HEK293 (cell line): Measurements from ENCODE around the gene DZIP1.

ENCODE experiments used
- CTCF ChIA-PET: fragments of 350-600 bp; formaldehyde crosslinking; extraction: SDS; loops from one replicate; lab custom pipeline; 2021; ENCODE audit warnings: antibody characterized with exemption; lab: Yijun Ruan, JAX
- POLR2A ChIA-PET: fragments of 300-600 bp; formaldehyde crosslinking; extraction: SDS; loops from one replicate; lab custom pipeline; 2020; ENCODE audit warnings: antibody characterized with exemption, inconsistent platforms; lab: Yijun Ruan, JAX
- H3K27ac ChIP-seq: fragments of 200-500 bp; sonication (Bioruptor generic); 2 replicates; pipeline ENCODE4 v1.5.1; 2014; ENCODE audit warnings: low read depth, low read length, control low read depth, inconsistent platforms; ENCODE audit errors: extremely low read depth
- H3K36me3 ChIP-seq, 2 experiments: fragments of 200-500 bp in 1 of 2; sonication (Bioruptor generic) in 1 of 2; 1 replicate in 1 of 2; 2 replicates in 1 of 2; pipeline ENCODE4 v1.5.1; 2014 to 2017; ENCODE audit warnings: inconsistent platforms in 2 of 2, low read length in 2 of 2; ENCODE audit not compliant: control insufficient read depth in 2 of 2, insufficient read depth in 1 of 2
- H3K4me1 ChIP-seq: fragments of 200-500 bp; sonication (Bioruptor generic); 2 replicates; pipeline ENCODE4 v1.5.1; 2014; ENCODE audit warnings: mild to moderate bottlenecking, low read length, inconsistent platforms; ENCODE audit not compliant: control insufficient read depth, insufficient read depth
- H3K4me3 ChIP-seq: 2 replicates; pipeline ENCODE4 v1.5.1; 2011; ENCODE audit warnings: low read depth, mild to moderate bottlenecking, control low read depth, low read length, moderate library complexity
- H3K9me3 ChIP-seq: fragments of 200-500 bp; sonication (Bioruptor generic); 2 replicates; pipeline ENCODE4 v1.5.1; 2014; ENCODE audit warnings: low read depth, low read length, inconsistent platforms; ENCODE audit not compliant: control insufficient read depth, insufficient read depth
- FEZF1 ChIP-seq: fragments of 450-650 bp; formaldehyde crosslinking; IDR thresholded peaks from 2 replicates; pipeline ENCODE4 v1.5.1; 2016; ENCODE audit warnings: missing biosample characterization, missing genetic modification characterization
- KLF17 ChIP-seq: fragments of 450-650 bp; formaldehyde crosslinking; IDR thresholded peaks from 2 replicates; pipeline ENCODE4 v1.5.1; 2016; ENCODE audit warnings: missing biosample characterization, missing genetic modification characterization
- SP2 ChIP-seq: fragments of 450-650 bp; formaldehyde crosslinking; IDR thresholded peaks from 2 replicates; pipeline ENCODE4 v1.5.1; 2016; ENCODE audit warnings: missing biosample characterization, missing genetic modification characterization
- ZBTB1 ChIP-seq: fragments of 450-650 bp; formaldehyde crosslinking; IDR thresholded peaks from 2 replicates; pipeline ENCODE4 v1.5.1; 2016; ENCODE audit warnings: missing biosample characterization, missing genetic modification characterization
- ZFP37 ChIP-seq: fragments of 450-650 bp; formaldehyde crosslinking; IDR thresholded peaks from 2 replicates; pipeline ENCODE4 v1.5.1; 2016; ENCODE audit warnings: missing biosample characterization, missing genetic modification characterization
- ZFP69B ChIP-seq: fragments of 450-650 bp; formaldehyde crosslinking; IDR thresholded peaks from 2 replicates; pipeline ENCODE4 v1.5.1; 2016; ENCODE audit warnings: missing biosample characterization, missing genetic modification characterization
- ZIC2 ChIP-seq: fragments of 450-650 bp; formaldehyde crosslinking; IDR thresholded peaks from 2 replicates; pipeline ENCODE4 v1.5.1; 2016; ENCODE audit warnings: missing biosample characterization, missing genetic modification characterization
- ZNF155 ChIP-seq: fragments of 450-650 bp; formaldehyde crosslinking; IDR thresholded peaks from 2 replicates; pipeline ENCODE4 v1.5.1; 2016; ENCODE audit warnings: missing biosample characterization, missing genetic modification characterization
- ZNF239 ChIP-seq: fragments of 450-650 bp; formaldehyde crosslinking; IDR thresholded peaks from 2 replicates; pipeline ENCODE4 v1.5.1; 2016; ENCODE audit warnings: missing biosample characterization, missing genetic modification characterization
- ZNF248 ChIP-seq: fragments of 450-650 bp; formaldehyde crosslinking; IDR thresholded peaks from 2 replicates; pipeline ENCODE4 v1.5.1; 2017; ENCODE audit warnings: missing biosample characterization, missing genetic modification characterization
- ZNF292 ChIP-seq: fragments of 450-650 bp; formaldehyde crosslinking; IDR thresholded peaks from 2 replicates; pipeline ENCODE4 v1.5.1; 2016; ENCODE audit warnings: low read depth, missing biosample characterization, missing genetic modification characterization, borderline replicate concordance
- ZNF433 ChIP-seq: fragments of 450-650 bp; formaldehyde crosslinking; IDR thresholded peaks from 2 replicates; pipeline ENCODE4 v1.5.1; 2016; ENCODE audit warnings: missing biosample characterization, missing genetic modification characterization, low read depth
- ZNF473 ChIP-seq: fragments of 450-650 bp; formaldehyde crosslinking; IDR thresholded peaks from 2 replicates; pipeline ENCODE4 v1.5.1; 2017; ENCODE audit warnings: missing biosample characterization, missing genetic modification characterization
- ZNF704 ChIP-seq: fragments of 450-650 bp; formaldehyde crosslinking; IDR thresholded peaks from 2 replicates; pipeline ENCODE4 v1.5.1; 2016; ENCODE audit warnings: missing biosample characterization, missing genetic modification characterization
- ZNF791 ChIP-seq: fragments of 450-650 bp; formaldehyde crosslinking; IDR thresholded peaks from 2 replicates; pipeline ENCODE4 v1.5.1; 2016; ENCODE audit warnings: missing biosample characterization, missing genetic modification characterization
- ZNF792 ChIP-seq: fragments of 450-650 bp; formaldehyde crosslinking; IDR thresholded peaks from 2 replicates; pipeline ENCODE4 v1.5.1; 2016; ENCODE audit warnings: missing biosample characterization, missing genetic modification characterization
- ZNF830 ChIP-seq: fragments of 450-650 bp; IDR thresholded peaks from 2 replicates; pipeline ENCODE4 v1.5.0; 2018; ENCODE audit warnings: missing biosample characterization, missing genetic modification characterization, low read depth, mild to moderate bottlenecking, moderate library complexity
- ZSCAN23 ChIP-seq: fragments of 450-650 bp; formaldehyde crosslinking; IDR thresholded peaks from 2 replicates; pipeline ENCODE4 v1.5.1; 2016; ENCODE audit warnings: missing biosample characterization, missing genetic modification characterization
- TF ChIP-seq, protein P1 (sequence below): fragments of 450-650 bp; formaldehyde crosslinking; IDR thresholded peaks from 2 replicates; pipeline ENCODE4 v1.5.1; 2016; ENCODE audit warnings: missing biosample characterization, missing genetic modification characterization
- TF ChIP-seq, protein P2 (sequence below): fragments of 450-650 bp; formaldehyde crosslinking; IDR thresholded peaks from 2 replicates; pipeline ENCODE4 v1.5.1; 2016; ENCODE audit warnings: missing biosample characterization, missing genetic modification characterization
- TF ChIP-seq, protein P3 (sequence below): fragments of 450-650 bp; formaldehyde crosslinking; IDR thresholded peaks from 2 replicates; pipeline ENCODE4 v1.5.1; 2016; ENCODE audit warnings: missing biosample characterization, missing genetic modification characterization

Gene DZIP1

DNA sequence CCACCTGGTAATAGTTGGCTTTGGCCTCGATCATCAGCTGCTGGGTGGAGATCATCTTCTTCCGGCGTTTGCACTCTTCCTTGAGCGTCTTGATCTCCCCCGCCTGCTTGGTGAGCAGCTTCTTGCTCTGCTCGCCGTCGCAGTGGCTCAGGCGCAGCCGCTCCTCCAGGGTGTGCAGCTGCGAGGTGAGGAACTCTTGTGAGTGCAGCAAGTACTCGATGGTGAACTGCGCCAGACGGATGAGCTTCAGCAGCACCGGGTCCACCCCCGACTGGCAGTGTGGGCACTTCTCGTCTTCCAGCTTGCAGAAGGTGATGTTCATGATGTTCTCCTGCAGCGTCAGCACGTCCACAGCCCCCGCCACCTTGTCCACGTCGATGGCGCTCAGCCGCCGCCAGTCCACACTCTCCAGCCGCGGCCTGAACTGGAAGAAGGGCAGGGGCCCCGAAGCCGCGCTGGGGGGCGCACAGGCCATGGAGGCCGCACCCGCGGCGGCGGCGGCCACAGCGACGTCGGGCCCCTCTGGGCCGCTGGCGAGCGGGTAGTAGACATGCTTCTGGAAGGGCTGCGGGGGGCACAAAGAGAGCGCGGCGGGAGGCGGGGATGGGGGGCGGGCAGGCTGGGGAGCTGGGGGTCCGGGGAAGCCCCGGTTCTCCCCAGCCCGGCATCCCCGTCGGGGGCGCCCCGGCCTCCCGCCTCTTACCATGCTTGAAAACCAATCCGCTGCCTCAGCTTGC is 3.0 kb downstream of the DZIP1 start:
- ChIA-PET POLR2A (no interaction called here), CTCF (interaction anchor here (1.1 kb wide), 1 partner anchor 17 kb away, joined by 3 read pairs; no protein-coding TSS in a partner anchor)
- no peak overlapping the region for H3K27ac ChIP-seq
- H3K4me1 ChIP-seq = no peaks in the 10 kb centered on the region
- no peak for TF ChIP-seq ZIC2
- TF ChIP-seq ZFP69B (tag by site-specific recombination) = no peak
- no peak for TF ChIP-seq ZNF239
- no peaks in the 10 kb centered on the region for H3K9me3 ChIP-seq
- no peak overlapping the region for H3K4me3 ChIP-seq
- peaks cover 31 to 43% of the 10 kb centered on the region in 2 experiments for H3K36me3 ChIP-seq

DNA sequence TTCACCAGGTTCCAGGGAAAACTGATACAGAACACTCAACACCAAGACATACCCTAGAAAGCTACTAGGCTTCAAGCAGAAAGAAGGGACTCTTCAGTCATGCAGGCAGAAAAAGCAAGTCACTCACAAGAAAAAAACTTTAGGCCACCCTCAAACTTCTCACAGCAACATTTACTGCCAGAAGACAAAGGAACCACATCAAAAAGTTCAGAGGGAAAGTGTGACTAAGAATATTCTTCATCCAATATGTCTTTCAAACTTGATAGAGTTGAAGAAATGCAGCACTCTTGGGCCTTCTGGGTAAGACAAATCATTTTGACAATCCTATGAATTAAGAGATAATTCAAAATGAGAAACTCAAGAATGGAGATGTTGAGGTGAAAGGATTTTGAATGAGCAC is 7.7 kb downstream of the DZIP1 start:
- H3K36me3 ChIP-seq = peaks cover 52 to 71% of the 10 kb centered on the region in 2 experiments
- TF ChIP-seq ZFP37 (no peak), ZSCAN23 (tag by site-specific recombination) (no peak), ZNF155 (tag by site-specific recombination) (no peak), ZNF433 (tag by site-specific recombination) (no peak), ZNF473 (tag by site-specific recombination) (no peak), KLF17 (tag by site-specific recombination) (no peak), ZNF830 (tag by site-specific recombination) (no peak), ZNF792 (tag by site-specific recombination) (no peak), ZNF292 (no peak), ZBTB1 (no peak), ZNF704 (tag by site-specific recombination) (no peak), SP2 (no peak), FEZF1 (tag by site-specific recombination) (no peak), ZNF248 (tag by site-specific recombination) (no peak), ZNF791 (no peak)
- TF ChIP-seq, protein P1, sequence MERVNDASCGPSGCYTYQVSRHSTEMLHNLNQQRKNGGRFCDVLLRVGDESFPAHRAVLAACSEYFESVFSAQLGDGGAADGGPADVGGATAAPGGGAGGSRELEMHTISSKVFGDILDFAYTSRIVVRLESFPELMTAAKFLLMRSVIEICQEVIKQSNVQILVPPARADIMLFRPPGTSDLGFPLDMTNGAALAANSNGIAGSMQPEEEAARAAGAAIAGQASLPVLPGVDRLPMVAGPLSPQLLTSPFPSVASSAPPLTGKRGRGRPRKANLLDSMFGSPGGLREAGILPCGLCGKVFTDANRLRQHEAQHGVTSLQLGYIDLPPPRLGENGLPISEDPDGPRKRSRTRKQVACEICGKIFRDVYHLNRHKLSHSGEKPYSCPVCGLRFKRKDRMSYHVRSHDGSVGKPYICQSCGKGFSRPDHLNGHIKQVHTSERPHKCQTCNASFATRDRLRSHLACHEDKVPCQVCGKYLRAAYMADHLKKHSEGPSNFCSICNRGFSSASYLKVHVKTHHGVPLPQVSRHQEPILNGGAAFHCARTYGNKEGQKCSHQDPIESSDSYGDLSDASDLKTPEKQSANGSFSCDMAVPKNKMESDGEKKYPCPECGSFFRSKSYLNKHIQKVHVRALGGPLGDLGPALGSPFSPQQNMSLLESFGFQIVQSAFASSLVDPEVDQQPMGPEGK (tag by site-specific recombination) = no peak
- TF ChIP-seq, protein P2, sequence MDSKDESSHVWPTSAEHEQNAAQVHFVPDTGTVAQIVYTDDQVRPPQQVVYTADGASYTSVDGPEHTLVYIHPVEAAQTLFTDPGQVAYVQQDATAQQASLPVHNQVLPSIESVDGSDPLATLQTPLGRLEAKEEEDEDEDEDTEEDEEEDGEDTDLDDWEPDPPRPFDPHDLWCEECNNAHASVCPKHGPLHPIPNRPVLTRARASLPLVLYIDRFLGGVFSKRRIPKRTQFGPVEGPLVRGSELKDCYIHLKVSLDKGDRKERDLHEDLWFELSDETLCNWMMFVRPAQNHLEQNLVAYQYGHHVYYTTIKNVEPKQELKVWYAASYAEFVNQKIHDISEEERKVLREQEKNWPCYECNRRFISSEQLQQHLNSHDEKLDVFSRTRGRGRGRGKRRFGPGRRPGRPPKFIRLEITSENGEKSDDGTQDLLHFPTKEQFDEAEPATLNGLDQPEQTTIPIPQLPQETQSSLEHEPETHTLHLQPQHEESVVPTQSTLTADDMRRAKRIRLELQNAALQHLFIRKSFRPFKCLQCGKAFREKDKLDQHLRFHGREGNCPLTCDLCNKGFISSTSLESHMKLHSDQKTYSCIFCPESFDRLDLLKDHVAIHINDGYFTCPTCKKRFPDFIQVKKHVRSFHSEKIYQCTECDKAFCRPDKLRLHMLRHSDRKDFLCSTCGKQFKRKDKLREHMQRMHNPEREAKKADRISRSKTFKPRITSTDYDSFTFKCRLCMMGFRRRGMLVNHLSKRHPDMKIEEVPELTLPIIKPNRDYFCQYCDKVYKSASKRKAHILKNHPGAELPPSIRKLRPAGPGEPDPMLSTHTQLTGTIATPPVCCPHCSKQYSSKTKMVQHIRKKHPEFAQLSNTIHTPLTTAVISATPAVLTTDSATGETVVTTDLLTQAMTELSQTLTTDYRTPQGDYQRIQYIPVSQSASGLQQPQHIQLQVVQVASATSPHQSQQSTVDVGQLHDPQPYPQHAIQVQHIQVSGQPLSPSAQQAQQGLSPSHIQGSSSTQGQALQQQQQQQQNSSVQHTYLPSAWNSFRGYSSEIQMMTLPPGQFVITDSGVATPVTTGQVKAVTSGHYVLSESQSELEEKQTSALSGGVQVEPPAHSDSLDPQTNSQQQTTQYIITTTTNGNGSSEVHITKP (tag by site-specific recombination) = no peak
- TF ChIP-seq, protein P3, sequence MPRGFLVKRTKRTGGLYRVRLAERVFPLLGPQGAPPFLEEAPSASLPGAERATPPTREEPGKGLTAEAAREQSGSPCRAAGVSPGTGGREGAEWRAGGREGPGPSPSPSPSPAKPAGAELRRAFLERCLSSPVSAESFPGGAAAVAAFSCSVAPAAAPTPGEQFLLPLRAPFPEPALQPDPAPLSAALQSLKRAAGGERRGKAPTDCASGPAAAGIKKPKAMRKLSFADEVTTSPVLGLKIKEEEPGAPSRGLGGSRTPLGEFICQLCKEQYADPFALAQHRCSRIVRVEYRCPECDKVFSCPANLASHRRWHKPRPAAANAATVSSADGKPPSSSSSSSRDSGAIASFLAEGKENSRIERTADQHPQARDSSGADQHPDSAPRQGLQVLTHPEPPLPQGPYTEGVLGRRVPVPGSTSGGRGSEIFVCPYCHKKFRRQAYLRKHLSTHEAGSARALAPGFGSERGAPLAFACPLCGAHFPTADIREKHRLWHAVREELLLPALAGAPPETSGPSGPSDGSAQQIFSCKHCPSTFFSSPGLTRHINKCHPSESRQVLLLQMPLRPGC = no peak
- TF ChIP-seq, all 188 proteins: peak for 0
- POLR2A ChIA-PET = no interaction called here
- Histone ChIP-seq H3K27ac (no peak overlapping the region), H3K4me3 (no peak overlapping the region), H3K9me3 (no peaks in the 10 kb centered on the region), H3K4me1 (no peaks in the 10 kb centered on the region)
- CTCF ChIA-PET = interaction anchor here (0.7 kb wide), 1 partner anchor 234 kb away, joined by 6 read pairs; no protein-coding TSS in a partner anchor
